SJCRH30 (cell line): ENCODE results near the gene HSDL2. TPM values are rescaled to one million over a fixed set of nuclear protein-coding genes. Genes with fewer than 3 reads are reported as not detected.

Experiments used
- DNase-seq, 2 experiments: peaks; one replicate each; pipeline ENCODE4 v3.0.0-alpha.2; 2015 to 2020
- H3K27ac ChIP-seq: fragments of 250-450 bp; sonication (Bioruptor Pico); 2 replicates; pipeline ENCODE4 v1.5.1; 2020; ENCODE audit warnings: mild to moderate bottlenecking, moderate library complexity
- H3K27me3 ChIP-seq: fragments of 250-450 bp; sonication (Bioruptor Pico); 2 replicates; pipeline ENCODE4 v1.5.1; 2020; ENCODE audit warnings: mild to moderate bottlenecking, moderate library complexity
- H3K36me3 ChIP-seq: fragments of 250-450 bp; sonication (Bioruptor Pico); 2 replicates; pipeline ENCODE4 v1.5.1; 2020; ENCODE audit warnings: mild to moderate bottlenecking, moderate library complexity
- H3K4me1 ChIP-seq: fragments of 250-450 bp; sonication (Bioruptor Pico); 2 replicates; pipeline ENCODE4 v1.5.1; 2020; ENCODE audit warnings: mild to moderate bottlenecking, moderate library complexity
- H3K4me3 ChIP-seq: fragments of 250-450 bp; sonication (Bioruptor Pico); 2 replicates; pipeline ENCODE4 v1.5.1; 2020; ENCODE audit warnings: mild to moderate bottlenecking, moderate library complexity
- H3K9me3 ChIP-seq: fragments of 250-450 bp; sonication (Bioruptor Pico); replicated peaks from 2 replicates; pipeline ENCODE4 v1.5.1; 2020; ENCODE audit warnings: mild to moderate bottlenecking, moderate library complexity
- total RNA-seq: library from RNA; depleted of rRNA; stranded (reverse); fragments of >200 nt; shearing (Covaris generic); gene quantifications from 2 replicates; pipeline ENCODE4 v1.2.3, GENCODE V29; 2014

The HSDL2 gene
- total RNA-seq, 1 experiment from 2014 or later: 41.4 TPM

DNA sequence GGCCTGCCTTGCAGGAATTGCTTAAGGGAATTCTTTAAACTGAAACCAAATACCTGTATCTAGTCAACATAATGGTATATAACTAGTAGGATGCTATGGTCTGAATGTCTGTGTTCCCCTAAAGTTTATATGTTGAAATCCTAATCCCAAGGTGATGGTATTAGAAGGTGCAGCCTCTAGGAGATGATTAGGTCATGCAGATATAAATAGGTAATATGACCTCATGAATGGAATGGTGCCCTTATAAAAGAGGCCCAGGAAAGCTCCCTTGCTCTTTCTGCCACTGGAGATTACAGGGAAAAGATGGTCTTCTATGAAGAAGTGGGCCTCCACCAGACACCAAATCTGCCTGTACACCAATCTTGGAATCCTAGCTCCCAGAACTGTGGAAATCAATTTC lies 99.3 kb downstream of the HSDL2 start:
- no peak for DNase-seq
- Histone ChIP-seq H3K27ac (no peak overlapping the region), H3K27me3 (no peaks in the 10 kb centered on the region), H3K36me3 (peaks cover 3% of the 10 kb centered on the region; the same call in 1 of the 2 replicates), H3K9me3 (peaks cover 4% of the 10 kb centered on the region; the same call in 1 of the 2 replicates), H3K4me3 (no peak overlapping the region), H3K4me1 (no peaks in the 10 kb centered on the region)

- Histone ChIP-seq H3K27ac (no peak overlapping the region), H3K9me3 (no peaks in the 10 kb centered on the region), H3K27me3 (no peaks in the 10 kb centered on the region), H3K36me3 (no peaks in the 10 kb centered on the region), H3K4me1 (peaks cover 5% of the 10 kb centered on the region), H3K4me3 (no peak overlapping the region)
- no peak for DNase-seq
These were observed 104.7 kb downstream of the HSDL2 start for GRCh38 chr9:112484607-112485006.

GRCh38 chr9:112485574-112485973 lies 105.7 kb downstream of the HSDL2 start:
- H3K27ac ChIP-seq: no peak overlapping the region
- no peaks in the 10 kb centered on the region for H3K27me3 ChIP-seq
- peaks cover 5% of the 10 kb centered on the region for H3K4me1 ChIP-seq
- no peaks in the 10 kb centered on the region for H3K9me3 ChIP-seq
- peak overlapping the region; percentile 99 for H3K4me3 ChIP-seq
- H3K36me3 ChIP-seq: no peaks in the 10 kb centered on the region
- DNase-seq: no peak

DNA sequence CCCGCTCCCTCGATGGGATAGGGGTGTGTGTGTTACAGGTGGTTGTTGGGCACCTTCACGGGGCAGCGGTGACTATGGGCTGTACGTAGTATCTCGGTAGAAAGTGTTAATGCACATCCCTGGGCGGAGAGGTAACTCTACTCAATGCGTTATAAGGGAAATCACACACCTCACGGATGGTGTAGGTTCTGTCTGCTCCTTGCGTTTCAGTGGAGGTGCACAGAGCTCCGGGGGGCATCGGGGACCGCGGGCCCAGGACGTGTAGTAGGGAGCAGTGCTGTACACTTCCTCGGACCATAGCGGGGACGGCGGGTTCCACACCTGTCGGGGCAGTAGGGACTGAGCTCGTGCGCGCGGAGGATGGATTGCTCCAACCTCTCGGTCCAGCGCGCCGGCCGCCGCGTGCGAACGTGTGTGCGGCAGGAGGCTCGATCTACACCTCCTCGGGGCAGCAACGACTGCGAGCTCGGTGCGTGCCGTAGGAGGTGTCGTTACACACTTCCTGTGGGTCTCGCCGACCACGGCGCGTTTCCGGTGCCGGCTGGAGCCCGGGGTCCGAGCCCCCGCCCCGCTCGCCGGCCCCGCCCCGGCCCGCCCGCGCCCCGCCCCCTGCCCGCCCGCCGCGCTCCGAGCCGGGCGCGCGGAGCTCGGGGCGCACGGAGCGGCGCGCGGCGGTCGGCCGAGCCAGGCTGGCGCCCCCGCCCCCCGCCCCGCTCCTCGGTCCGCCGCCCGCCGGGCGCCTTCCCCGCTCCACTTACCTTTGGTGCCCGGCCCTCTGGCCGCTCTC lies 106.5 kb downstream of the HSDL2 start, which contains the start of gene KIAA1958:
Gene KIAA1958 (plus strand): TSS at position 607 of the 787 bp plus-strand sequence. CDS start 87,254 bp downstream, outside the sequence.
- H3K9me3 ChIP-seq: no peaks in the 10 kb centered on the region
- no peaks in the 10 kb centered on the region for H3K27me3 ChIP-seq
- no peaks in the 10 kb centered on the region for H3K36me3 ChIP-seq
- H3K4me3 ChIP-seq: peak within 1 kb of the TSS; percentile 99
- H3K27ac ChIP-seq: peak within 1 kb of the TSS; percentile 52
- peak; percentile 89 to 92 for DNase-seq
- H3K4me1 ChIP-seq: peaks cover 5% of the 10 kb centered on the region

DNA sequence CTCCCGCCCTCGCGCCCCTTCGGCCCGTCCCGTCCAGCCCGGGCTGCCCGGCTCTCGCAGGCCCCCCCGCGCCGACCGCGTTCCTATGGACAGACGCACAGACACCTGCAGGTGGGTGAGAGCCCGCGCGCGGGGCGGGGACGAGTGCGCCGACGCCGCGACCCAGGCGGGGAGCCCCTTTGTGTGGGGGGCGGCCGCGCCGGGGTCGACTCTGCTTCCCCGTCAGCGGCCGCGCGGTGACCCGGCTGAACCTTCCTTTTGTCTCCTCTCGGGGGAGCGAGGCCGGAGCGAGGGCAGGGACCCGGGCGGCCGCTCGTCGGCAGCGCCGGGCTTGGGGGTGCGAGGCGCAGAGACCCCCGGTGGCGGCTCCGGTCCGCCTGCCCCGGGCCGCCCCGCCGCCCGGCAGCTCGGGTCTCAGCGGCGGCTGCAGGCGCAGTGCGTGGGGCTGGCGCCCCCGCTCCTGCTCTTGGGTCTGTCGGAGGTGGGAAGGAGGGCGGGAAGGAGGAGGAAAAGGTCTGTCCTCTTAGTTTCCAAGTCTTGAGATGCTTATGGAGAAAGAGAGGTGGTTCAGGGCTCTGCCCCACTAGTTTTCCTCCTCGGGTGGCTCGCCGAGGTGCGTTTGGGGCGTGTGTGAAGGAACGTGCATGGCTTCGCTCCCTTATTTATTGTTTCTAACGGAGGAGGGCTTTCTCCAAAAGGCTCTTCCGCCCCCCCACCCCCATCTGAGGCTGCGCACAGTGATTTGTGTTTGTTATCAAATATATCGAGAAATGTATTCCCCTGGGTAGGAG lies 107.3 kb downstream of the HSDL2 start:
- no peaks in the 10 kb centered on the region for H3K27me3 ChIP-seq
- peak; percentile 70 to 76 for DNase-seq
- H3K4me1 ChIP-seq: peaks cover 5% of the 10 kb centered on the region
- H3K9me3 ChIP-seq: no peaks in the 10 kb centered on the region
- peak overlapping the region; percentile 52; the same call in 1 of the 2 replicates for H3K27ac ChIP-seq
- peak overlapping the region; percentile 99 for H3K4me3 ChIP-seq
- H3K36me3 ChIP-seq: peaks cover under 1% of the 10 kb centered on the region; the same call in 1 of the 2 replicates

GRCh38 chr9:112487799-112488340 lies 108.0 kb downstream of the HSDL2 start:
- Histone ChIP-seq H3K9me3 (no peaks in the 10 kb centered on the region), H3K27ac (peak overlapping the region; percentile 52; the same call in 1 of the 2 replicates), H3K4me3 (peak overlapping the region; percentile 99), H3K36me3 (peaks cover 3% of the 10 kb centered on the region; the same call in 1 of the 2 replicates), H3K27me3 (no peaks in the 10 kb centered on the region), H3K4me1 (peaks cover 5% of the 10 kb centered on the region)
- peak in 1 of 2 experiments; percentile 40 for DNase-seq

DNA sequence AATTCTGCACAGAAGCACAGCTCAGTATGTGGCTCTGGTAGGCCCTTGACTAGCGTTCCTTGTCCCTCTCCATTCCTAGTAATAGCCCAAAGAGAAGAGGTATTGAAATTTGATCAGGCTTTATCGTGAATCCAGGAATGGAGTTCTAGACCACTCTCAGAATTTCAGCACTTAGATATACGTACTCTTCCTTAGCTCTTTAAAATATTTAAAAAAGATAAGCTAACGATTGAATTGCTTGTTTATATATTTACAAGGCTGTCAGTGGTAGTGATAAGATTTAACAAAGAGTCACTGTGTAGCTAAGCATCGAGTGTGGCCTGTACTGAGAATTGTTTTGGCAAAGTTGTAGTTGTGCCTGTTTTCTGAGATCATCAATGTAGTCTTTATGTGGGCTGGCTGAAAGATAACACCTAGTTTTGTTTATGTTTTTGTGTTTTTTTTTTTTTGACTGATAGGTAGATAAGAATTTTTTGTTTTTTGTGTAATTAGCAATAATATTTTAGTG lies 109.2 kb downstream of the HSDL2 start:
- peaks cover 5% of the 10 kb centered on the region for H3K4me1 ChIP-seq
- 0 out of 2 replicates have a peak, but pooled peaks cover 7% of the 10 kb centered on the region for H3K9me3 ChIP-seq
- H3K27ac ChIP-seq: no peak overlapping the region
- H3K4me3 ChIP-seq: peak overlapping the region; percentile 18; the same call in 1 of the 2 replicates
- no peaks in the 10 kb centered on the region for H3K27me3 ChIP-seq
- peaks cover 14% of the 10 kb centered on the region for H3K36me3 ChIP-seq
- peak in 1 of 2 experiments; percentile 48 for DNase-seq

DNA sequence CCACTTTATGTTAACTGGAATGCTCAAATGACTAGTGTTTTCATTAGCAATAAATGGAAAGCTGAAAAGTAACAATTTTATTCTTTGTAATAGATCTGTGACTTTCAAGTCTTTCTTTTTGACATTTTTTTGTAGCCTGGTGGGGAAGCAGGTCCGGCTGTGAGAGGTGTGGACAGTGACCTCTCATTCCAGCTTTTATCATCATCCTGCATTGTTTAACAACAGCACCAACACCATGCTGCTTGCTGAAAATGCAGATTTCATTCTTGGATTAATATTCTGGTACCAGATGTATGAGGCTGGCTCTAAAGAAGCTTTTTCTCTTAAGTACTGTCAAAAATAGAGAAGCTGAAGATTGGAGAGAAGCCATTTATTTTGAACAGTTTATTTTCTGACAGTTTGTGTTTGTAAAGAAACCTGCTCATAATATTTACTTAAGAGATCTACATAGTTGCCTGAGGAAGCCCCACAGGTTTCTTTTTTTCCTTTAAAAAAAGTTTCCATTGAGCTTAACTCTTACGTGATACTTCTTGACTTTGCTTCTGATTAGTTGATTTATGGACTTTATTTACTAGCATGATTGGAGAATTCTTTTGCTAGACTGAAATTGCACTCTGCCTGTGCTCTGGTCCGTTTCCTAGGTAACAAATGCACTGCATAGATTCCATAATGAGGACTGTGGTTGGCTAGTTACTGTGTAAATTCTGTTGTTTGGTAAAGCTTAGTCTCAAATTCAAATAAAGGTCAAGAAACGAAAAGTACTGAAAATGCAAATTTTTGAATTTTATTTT lies 110.2 kb downstream of the HSDL2 start:
- Histone ChIP-seq H3K4me1 (peaks cover 5% of the 10 kb centered on the region), H3K27ac (no peak overlapping the region), H3K36me3 (peaks cover 21% of the 10 kb centered on the region), H3K27me3 (no peaks in the 10 kb centered on the region), H3K9me3 (0 out of 2 replicates have a peak, but pooled peaks cover 7% of the 10 kb centered on the region), H3K4me3 (no peak overlapping the region)
- no peak for DNase-seq

- no peak for DNase-seq
- Histone ChIP-seq H3K27ac (no peak overlapping the region), H3K36me3 (peaks cover 21% of the 10 kb centered on the region)
These were observed 113.7 kb downstream of the HSDL2 start for GRCh38 chr9:112493393-112494137.

DNA sequence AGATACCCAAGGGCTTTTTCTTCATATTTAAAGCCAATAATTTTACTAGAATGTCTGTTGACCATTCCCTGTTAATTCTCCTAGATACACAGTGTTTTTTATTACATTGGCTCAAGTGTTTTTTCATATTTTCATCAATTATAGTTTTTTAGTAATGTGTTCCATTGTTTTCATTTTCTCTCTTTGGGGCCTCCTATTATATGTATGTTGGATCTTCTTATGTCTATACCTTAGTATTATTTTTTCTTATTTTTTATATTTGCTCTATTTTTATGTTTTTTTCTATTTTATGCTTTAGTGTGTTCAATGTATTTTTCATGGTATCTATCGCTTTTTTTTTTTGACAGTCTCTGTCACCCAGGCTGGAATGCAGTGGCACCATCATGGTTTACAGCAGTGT lies 114.2 kb downstream of the HSDL2 start:
- H3K4me3 ChIP-seq: no peak overlapping the region
- H3K9me3 ChIP-seq: peaks cover 7% of the 10 kb centered on the region; the same call in 1 of the 2 replicates
- no peak for DNase-seq
- H3K4me1 ChIP-seq: no peaks in the 10 kb centered on the region
- no peak overlapping the region for H3K27ac ChIP-seq
- peaks cover 21% of the 10 kb centered on the region for H3K36me3 ChIP-seq
- H3K27me3 ChIP-seq: no peaks in the 10 kb centered on the region

More at GRCh38 chr9:112493393-112494137, 113.7 kb downstream of the HSDL2 start:
- H3K27me3 ChIP-seq: no peaks in the 10 kb centered on the region
- H3K4me1 ChIP-seq: peaks cover 5% of the 10 kb centered on the region; the same call in 1 of the 2 replicates
- H3K9me3 ChIP-seq: 0 out of 2 replicates have a peak, but pooled peaks cover 7% of the 10 kb centered on the region
- no peak overlapping the region for H3K4me3 ChIP-seq

GRCh38 chr9:112495614-112496013 lies 115.7 kb downstream of the HSDL2 start:
- Histone ChIP-seq H3K4me1 (no peaks in the 10 kb centered on the region), H3K4me3 (no peak overlapping the region), H3K27ac (no peak overlapping the region), H3K9me3 (peaks cover 7% of the 10 kb centered on the region; the same call in 1 of the 2 replicates), H3K27me3 (no peaks in the 10 kb centered on the region), H3K36me3 (peaks cover 21% of the 10 kb centered on the region)
- no peak for DNase-seq

DNA sequence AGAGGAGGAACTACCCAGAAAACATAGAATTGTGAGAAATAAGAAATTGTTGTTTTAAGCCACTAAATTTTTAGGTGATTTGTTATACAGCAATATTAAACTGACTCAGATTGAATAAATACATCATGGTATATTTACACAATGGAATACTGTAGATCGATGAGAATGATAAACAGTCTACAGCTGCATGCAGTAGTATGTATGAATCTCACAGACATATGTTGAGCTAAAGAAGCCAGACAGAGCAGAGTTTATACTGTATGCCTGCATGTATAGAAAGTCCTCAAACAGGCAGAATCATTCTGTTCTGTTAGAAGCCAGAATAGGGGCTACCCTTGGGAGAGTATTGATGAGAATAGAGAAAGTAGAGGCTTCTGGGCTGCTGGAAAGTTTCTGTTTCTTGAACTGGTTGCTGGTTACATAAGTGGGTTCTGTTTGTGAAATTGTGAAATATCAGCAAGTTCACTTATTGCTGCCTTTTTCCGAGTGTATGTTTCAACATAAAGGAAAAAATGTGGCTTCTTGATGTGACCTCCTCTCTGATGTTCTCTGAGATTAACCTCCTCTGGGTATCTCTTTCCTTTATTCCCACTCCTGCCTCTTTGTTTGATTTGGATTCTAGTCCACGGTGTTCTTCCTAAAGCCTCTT lies 116.3 kb downstream of the HSDL2 start:
- H3K27ac ChIP-seq: no peak overlapping the region
- peaks cover 7% of the 10 kb centered on the region; the same call in 1 of the 2 replicates for H3K9me3 ChIP-seq
- H3K36me3 ChIP-seq: peaks cover 21% of the 10 kb centered on the region
- no peak for DNase-seq
- no peak overlapping the region for H3K4me3 ChIP-seq
- H3K4me1 ChIP-seq: no peaks in the 10 kb centered on the region
- H3K27me3 ChIP-seq: no peaks in the 10 kb centered on the region

GRCh38 chr9:112500842-112501241 lies 120.9 kb downstream of the HSDL2 start:
- Histone ChIP-seq H3K36me3 (no peaks in the 10 kb centered on the region), H3K27me3 (no peaks in the 10 kb centered on the region), H3K27ac (no peak overlapping the region), H3K9me3 (no peaks in the 10 kb centered on the region; the same call in 1 of the 2 replicates), H3K4me1 (no peaks in the 10 kb centered on the region), H3K4me3 (no peak overlapping the region)
- no peak for DNase-seq
